HG03460 (cell line): ENCODE data around the gene GATA5.

Experiments used
- ATAC-seq: cut with Tn5 transposase; IDR thresholded peaks from one replicate; pipeline ENCODE4 v1.9.1; 2021; ENCODE audit not compliant: unreplicated experiment

The GATA5 gene

DNA sequence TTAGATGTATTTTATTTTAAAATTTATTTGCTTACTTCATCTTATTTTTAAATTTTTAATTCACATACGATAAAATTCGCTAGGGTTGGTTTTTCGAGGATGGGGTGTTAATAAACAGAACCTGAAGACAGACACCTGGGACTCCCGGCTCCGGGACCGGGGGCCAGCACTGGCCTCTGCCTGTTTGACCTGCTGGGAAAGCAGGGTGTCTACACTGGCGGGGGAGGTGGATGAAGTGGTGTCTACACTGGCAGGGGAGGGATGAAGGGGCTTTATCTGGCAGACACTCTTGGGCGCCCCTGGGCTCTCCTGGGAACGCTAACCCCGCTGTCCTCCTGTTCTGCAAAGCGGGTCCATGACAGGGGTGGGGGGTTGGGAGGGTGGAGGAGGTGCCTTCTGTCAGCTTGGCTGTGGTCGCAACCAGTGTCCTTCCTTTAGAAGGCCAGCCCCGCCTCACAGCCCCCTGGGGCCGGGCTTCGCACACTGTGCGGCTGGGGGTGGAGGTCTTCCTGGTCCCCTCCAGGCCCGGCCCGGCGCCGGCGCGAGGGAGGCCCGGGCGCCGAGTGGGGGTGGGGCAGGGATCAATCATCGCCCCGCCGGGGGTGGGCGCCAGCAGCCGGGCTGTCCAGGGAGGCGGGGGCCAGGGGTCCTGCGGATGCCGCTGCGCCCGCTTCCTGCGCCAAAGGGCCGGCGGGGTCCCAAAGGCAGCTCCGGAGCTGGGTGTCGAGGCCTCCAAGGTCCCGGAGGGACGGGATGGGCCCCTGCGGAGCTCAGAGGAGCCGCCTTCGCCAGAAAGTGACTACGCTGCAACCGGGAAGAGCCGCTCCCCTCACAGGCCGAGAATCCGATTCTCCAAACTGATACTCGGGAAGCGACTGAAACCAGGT is 1.8 kb downstream of the GATA5 start:
- no peak for ATAC-seq

DNA sequence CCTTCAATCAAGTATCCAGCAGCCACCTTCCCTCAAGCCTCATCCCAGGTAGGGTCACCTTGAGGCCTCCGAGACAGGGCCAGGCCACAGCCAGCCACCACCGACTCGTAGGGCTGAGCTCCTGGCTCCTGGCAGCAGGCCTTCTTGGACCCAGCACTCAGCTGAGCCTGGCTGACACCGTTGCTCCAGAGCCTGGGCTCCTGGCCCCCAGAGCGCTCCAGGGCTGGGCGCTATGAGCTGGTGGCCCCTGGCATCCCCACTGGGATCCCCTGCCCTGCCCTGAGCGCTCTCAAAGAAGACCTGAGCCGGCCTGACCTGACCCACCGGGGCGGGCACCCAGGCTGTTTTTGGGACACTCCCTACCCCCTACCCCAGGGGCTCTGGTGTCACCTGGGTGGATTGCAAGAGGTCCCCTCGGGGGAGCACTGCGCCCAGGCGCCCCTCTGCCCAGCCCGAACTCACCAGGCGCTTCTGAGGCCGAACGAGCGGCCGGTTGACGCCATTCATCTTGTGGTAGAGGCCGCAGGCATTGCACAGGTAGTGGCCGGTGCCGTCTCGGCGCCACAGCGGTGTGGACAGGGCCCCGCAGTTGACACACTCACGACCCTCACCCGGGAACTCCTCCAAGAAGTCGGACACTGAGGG is 2.7 kb downstream of the GATA5 start:
- ATAC-seq = no peak

DNA sequence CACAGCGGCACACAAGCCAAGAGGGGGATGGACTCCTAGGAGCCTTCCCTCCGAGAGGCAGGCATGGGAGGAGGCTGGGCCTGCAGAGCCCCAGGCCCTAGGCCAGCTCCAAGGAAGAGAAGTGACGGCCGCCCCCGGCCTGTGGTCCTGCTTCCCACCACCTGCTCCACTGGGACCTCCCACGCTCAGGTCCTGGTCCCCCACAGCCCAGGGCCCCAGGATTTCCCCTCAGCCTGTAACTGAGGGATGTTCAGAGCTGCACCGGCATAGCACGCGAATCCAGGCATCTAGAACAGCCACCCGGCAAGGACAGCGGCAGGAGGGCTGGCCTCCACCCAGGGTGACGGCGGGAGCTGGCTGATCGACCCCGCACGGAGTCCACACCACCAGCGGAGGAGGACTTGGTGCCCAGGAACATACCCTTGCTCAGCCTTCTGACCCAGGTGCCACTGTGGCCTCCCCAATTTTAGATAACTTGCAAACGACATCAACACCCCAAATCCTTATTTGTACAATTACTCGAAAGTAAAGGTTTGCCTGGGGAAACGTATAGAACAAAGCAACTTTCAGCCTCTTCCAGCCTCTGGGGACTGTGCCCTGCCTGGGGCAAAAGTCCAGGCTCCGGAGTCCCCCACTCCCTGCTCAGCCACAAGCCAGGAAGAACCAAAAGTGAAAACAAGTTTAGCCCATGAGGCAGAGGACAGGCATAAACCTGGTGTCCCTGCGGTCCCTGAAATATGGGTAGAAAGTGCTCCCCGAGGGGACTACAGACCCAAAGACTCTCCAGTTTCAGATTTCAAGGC is 3.5 kb downstream of the GATA5 start:
- ATAC-seq = no peak

DNA sequence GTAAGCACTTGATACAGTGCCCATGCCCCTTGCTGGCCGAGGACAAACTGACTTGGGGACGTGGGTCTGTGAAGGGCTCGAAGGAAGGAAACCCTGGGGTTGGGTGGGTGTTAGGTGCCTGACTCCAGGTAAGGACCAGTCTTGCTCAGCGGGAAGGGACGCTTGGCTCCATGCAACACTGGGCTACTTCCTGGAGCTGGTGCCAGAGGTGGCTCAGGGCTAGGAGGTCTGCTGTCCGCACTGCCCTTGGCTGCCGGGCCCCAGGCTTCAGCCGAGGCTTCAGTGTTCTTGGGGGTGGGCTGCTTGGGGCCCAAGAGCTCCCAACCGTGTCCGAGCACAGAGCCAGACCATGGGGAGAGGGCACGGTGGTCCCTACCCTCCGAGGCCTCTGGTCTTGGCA is 5.3 kb downstream of the GATA5 start:
- ATAC-seq = no peak

DNA sequence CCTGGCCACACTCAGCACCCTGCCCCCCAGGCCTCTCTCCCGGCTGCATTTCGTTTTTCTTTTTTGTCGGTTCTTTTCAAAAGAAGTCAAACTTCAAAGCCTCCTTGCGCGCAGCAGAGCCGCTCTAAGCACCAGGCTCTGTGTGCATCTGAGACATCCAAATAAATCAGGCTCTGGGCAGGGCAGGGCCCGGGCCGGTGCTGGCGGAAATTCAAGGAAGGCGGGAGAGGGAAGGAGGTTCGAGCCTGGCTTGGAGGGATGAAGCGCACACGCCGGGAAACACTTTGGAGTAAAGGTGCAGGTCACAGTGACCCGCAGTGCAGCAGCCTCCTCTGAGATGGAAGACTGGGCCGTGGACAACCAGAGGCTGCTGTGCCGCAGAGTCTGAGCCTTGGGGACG is 5.8 kb downstream of the GATA5 start:
- no peak for ATAC-seq

DNA sequence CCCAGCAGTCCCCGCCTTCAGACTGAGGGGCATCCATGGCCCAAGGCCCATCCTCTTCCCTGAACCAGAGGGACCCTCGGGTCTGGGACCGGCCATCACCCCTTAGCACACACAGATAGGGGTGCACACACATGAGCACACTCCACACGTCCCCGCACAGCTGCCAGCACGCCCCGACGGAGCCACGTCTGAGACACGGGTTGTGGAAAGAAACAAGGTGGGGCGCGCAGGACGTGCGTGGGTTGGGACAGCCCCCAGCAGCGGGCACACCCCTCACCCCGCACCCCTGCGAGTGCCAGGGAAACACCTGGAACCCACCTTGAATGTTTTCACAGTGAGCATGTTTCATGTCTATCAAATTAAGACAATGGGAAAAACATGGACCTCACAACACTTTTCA is 6.4 kb downstream of the GATA5 start:
- ATAC-seq = no peak

DNA sequence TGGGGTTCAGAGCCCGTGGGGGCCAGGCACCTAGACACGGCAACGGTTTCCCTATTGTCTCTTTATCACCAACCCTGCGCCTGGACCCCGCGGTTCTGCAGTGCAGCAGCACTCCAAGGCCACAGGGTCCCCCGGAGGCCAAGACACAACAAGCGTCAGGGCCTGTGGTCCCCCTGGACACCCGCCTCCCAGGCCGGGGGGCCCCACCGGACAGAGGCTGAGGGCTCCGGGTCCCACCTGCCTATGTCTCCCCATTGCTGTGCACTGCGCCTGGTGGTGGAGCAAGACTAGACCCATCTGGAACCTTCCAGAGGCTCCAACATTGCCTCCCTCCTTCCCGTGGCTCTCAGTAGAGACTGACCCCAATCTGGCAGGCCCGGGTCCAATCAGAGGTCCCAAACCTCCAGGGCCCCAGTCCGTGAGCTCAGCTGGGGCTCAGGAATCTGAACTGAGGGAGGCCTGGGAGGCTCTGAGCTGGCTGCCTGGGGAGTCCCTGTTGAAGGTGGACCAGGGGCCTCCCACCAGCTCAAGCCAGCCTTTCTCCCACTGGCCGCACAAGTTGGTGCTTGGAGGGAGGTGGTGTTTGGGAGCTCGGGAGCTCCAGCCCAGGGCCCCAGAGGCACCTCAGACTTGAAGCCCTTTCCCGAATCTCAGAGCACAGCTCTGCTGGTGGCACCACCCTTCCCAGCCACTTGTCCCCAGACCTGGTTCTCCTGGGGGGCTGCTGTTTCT is 8.8 kb downstream of the GATA5 start:
- no peak for ATAC-seq

DNA sequence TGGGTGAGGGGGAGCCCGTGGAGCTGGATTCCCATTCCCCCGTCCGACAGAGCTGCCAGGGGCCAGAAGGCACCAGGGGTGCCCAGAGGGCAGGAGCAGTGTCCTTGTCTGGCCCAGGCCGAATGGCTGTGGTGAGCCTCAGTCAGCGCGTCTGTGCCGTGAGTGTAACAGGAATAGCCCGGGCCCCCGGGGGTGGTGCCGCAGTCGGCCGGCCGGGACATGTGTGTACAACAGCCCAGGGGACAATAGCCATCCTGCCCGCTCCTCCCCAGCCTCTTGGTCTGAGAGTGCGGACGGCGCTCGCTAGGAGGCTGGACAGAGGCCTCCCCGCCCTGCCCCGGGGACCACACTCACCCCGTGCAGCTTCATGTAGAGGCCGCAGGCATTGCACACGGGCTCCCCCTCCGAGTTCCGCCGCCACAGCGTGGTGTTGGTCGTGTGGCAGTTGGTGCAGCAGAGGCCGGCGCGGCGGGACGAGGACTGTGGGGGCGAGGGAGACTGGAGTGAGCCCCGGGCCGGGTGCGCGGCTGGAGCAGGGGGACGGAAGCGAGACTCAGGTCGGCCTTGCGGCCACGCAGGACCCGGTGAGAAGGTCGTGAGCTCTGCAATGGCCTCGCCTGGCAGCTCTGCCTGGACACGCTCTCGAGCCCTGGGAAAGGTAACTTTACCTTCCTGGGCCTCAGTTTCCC is 9.6 kb downstream of the GATA5 start:
- ATAC-seq = no peak

DNA sequence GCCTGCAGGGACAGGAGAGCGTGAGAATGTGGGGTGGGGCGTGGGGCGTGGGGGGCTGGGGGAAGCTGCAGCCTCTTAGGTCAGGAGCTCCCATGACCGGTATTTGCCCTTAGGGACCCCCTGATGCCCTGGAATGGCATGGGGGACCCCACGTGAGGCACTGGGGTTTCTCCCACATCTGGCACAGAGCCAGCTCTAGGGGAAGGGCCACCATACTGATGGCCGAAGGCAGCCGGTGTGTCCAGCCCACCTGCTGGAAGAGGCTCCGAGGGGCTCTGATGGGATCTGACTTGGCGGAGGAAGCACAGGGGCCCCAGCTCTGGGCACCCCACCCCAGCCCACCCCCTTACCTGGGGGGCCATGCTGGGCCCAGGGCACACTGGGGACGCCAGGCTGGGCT is 10.8 kb downstream of the GATA5 start:
- no peak for ATAC-seq

DNA sequence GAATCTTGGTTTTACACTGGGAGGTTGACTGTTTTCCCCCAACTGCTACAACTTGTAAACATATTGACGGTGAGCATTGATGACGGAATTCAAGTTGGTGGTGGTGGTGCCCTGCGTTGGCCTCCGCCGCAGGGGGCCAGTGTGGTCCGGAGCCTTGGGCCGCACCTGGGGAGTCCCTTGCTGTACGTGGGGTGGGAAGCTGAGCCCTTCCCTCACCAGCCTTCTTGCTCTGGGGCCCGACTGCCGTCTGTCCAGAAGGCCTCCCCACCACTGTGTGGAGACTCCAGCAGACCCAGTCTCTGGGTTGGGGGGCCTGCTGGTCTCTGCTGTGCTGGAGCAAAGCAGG is 11.4 kb downstream of the GATA5 start:
- ATAC-seq = no peak

DNA sequence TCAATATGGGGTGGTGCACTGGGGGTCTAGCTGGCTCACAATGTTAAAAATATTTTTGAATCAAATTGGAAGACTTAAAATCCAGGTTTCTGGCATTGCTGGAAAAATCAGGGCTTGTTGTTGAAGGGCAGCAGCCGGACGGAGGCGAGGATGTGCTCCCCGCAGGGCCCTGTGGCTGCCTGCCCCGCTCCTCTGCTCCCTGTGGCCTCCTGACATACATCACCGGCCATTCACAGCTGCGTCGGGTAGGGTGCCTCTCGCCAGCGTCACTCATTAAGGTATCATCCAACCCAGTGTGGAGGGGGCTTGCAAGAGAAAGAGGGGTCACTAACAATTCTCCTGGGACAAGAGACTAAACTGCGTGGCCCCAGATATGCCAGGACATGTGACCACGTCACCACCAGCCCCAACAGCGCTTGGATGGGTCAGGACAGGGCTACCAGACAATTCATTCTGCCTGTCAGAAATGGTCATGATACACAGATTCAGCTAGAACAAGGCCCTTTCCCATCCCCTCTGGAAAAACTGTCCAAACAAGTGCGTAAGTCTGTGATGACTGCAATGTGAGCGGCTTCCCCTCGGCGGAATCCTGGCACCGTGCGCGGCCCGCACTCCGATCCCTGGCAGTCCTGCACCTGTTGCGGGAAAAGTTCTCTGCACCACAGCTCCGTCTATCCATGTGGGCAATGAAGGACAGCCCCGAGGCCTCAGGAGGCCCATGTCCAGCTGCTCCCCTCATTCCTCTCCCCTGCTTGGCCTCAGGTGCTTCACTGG is 12.0 kb downstream of the GATA5 start:
- ATAC-seq = no peak

DNA sequence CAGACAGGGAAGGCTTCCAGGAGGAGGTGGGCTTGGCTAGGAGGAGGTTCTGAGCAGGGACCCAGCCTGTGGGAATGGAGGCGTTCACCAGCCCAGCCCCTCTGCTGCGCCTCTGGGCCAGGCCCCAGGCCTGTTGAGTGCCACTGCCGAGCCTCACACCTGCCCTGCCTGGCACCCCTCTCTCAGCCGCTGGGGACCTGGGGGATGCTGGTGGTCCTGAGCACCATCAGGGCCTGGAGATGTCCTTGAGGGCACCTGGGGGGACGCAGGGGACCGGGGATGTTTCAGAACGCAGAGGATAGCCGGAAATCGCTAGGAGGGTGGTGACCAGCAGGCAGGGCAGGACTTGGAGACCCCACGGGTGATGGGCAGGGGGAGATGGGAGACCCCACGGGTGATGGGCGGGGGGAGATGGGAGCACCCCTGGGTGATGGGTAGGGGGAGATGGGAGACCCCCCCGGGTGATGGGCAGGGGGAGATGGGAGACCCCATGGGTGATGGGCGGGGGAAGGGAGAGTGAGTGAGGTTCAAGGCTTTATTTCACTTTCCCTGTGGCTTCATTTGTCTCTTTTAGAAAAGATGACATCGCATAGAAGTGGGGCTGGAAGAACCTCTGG is 12.7 kb downstream of the GATA5 start:
- no peak for ATAC-seq

DNA sequence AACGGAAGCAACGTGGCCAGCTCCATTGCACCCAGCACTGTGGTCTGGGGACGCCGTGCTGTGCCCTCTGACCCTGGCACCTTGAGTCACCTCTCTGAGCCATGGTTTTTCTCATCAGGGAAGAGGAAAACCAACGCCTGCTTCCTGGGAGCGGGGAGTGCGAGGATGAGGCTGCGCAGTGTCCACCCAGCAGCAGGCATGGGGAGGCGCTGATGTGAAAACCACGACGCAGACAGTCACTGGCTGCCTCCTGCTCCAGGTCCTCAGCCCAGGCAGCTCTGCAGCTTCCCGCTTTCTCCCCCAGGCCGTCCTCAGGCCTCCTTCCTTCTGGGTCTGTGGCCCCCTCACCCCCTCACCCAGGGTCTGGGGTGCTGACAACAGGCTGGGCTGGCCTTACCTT is 14.0 kb downstream of the GATA5 start:
- no peak for ATAC-seq

DNA sequence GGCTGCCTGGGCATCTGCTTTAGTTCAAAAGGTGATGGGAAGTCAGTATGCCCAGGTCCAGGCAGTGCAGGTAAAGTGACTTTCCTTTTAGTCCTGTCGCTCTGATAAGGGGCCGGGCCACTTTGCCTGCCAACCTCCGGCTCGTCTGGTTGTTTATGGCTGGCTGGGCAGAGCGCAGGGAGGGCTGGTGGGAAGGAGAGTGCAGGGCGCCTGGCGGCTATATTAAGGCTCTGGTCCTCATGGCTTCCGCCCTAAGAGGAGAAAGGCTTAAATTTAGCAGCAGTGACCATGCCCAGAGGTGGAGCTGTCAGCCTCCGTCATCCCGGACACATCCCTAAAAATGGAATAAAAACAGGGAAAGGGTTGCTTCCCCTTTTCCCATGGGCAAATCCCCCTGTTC is 14.6 kb downstream of the GATA5 start:
- no peak for ATAC-seq

DNA sequence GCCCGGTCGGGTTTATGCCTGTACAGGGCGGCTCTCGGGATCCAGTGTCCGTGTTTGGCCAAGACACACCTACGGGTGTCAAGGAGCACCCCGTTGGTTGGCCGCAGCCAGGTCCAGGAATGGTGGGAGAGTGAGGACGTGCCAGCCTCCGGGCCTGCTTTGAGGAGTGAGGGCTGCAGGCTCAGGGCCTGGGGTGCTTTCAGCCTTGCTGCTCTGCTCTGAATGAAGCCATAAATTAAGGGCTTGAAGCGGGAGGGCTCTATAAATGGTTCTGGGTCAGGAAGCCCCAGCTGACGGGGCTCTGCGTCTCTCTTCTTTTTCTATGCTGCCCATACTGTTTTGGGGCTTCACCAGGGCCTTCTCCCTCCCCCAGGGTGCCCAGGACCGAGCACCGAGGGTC is 15.1 kb downstream of the GATA5 start:
- ATAC-seq = no peak

DNA sequence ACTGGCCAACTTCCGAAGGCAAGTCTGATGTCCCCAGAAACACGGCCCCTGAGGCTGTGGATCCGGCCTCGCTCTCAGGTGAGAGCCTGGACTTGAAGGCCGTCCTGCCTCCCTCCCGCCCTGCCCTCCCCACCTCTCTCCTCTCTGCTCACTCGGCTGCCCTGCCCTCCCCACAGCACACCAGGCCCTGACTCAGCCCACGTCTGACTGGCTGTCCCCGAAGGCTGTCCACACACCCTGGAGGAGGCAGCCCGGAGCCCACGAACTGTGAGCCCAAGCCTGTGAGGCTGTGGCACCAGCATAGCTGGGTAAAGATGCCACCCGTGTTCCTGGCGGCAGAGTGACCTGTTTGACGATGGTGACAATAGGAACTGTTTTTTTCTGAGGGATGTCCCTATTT is 16.3 kb downstream of the GATA5 start:
- ATAC-seq = no peak

DNA sequence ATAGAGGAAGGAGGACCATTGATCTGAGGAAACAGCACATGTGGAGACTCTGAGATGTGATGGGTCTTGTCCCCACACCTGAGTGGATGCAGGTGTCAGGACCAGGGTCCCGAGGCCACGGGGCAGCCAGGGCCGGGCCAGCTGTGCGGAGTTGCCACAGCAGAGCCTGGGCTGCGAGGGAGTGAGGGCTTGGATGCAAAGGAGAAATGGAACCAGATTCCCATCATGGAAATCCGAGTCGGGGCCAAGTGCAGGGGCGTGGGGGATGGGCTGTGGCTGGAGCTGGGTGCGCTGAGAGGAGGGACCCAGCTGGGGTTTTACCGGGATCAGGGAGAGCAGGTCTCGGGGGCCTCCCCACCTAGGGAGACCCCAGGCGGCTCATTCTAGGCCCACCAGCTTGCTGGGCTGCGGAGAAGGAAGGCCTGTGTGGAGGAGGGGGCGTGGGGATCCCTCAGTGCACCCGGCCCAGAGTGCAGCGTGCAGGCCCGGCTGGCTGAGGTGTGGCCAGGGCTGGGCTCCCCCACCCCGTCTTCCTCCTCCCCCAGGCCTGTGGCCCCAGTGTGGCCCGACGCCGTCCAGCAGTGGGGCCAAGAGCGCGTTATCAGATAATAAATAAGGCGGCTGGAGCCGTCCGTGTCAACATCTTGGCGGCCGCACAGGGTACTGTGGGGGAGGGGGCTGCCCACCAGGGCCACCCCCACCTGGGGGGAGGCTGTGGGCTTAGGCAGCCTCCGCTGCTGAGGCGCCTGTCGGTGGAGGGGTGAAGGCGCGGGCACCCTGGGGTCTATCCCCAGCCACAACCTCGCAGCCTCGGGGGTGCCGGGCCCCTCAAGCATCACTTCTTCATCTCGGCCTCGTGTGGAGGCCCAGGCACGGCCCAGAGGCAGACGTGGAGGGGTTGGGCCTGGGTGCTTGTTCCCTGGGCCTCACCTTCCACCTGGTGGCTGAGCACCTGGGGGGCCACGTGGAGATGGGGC is 17.2 kb downstream of the GATA5 start:
- ATAC-seq = no peak

DNA sequence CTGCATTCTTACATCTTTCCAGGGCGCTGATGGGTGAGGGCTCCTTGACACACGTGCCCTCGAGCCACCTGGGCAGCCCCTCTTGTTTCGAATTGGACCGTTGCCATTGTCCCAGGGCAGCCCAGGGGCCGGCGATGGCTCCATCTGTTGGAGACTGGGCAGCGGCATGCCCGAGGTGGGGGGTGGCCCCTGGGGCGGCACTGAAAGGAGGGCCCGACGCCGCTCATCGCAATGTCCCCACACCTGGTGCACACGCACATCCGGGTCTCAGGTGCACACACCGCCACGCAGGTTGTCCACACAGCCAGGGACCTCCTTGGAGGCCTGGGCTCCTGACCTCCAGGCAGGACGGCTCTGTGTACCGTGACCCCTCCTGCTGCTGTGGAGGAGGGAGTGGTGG is 18.0 kb downstream of the GATA5 start:
- no peak for ATAC-seq
